ENCODE results near the gene OCEL1.

The OCEL1 gene

GRCh38 chr19:17240062-17240752 lies 14.2 kb downstream of the OCEL1 start:
- DNase-seq (ENCODE audit: low spot score), result no peak

- DNase-seq (ENCODE audit: low spot score), result no peak
Observed at GRCh38 chr19:17240826-17241399, 14.9 kb downstream of the OCEL1 start.

GRCh38 chr19:17242431-17243208 lies 16.6 kb downstream of the OCEL1 start:
- DNase-seq (ENCODE audit: low spot score), result no peak

- no peak for DNase-seq (ENCODE audit: low spot score)
Observed at GRCh38 chr19:17243211-17243829, 17.3 kb downstream of the OCEL1 start.

- DNase-seq (ENCODE audit: low spot score), result peak; percentile 65
Observed at GRCh38 chr19:17243830-17244617, 18.0 kb downstream of the OCEL1 start.

GRCh38 chr19:17244618-17245534 lies 18.9 kb downstream of the OCEL1 start:
- DNase-seq (ENCODE audit: low spot score), result peak; percentile 17

GRCh38 chr19:17245535-17245984 lies 19.5 kb downstream of the OCEL1 start, which contains the start of gene NR2F6:
TSS of gene NR2F6 (minus strand) at chr19:17245919. CDS start at chr19:17245220, 699 bp downstream.
- peak; percentile 19 for DNase-seq (ENCODE audit: low spot score)

GRCh38 chr19:17246681-17247425 lies 20.8 kb downstream of the OCEL1 start:
- no peak for DNase-seq (ENCODE audit: low spot score)

- DNase-seq (ENCODE audit: low spot score), result peak; percentile 43
Observed at GRCh38 chr19:17248011-17248776, 22.2 kb downstream of the OCEL1 start.

- no peak for DNase-seq (ENCODE audit: low spot score)
Observed at GRCh38 chr19:17249887-17250548, 24.0 kb downstream of the OCEL1 start.

GRCh38 chr19:17254636-17255035 lies 28.6 kb downstream of the OCEL1 start:
- DNase-seq (ENCODE audit: low spot score), result no peak

- peak; percentile 33 for DNase-seq (ENCODE audit: low spot score)
Observed at GRCh38 chr19:17255150-17255621, 29.2 kb downstream of the OCEL1 start.

GRCh38 chr19:17256130-17256529 lies 30.1 kb downstream of the OCEL1 start:
- no peak for DNase-seq (ENCODE audit: low spot score)

GRCh38 chr19:17259118-17259780 lies 33.2 kb downstream of the OCEL1 start:
- no peak for DNase-seq (ENCODE audit: low spot score)

GRCh38 chr19:17259934-17260333 lies 33.9 kb downstream of the OCEL1 start:
- DNase-seq (ENCODE audit: low spot score), result no peak

- DNase-seq (ENCODE audit: low spot score), result peak; percentile 84
Observed at GRCh38 chr19:17260842-17261325, 34.9 kb downstream of the OCEL1 start.

GRCh38 chr19:17262557-17262956 lies 36.5 kb downstream of the OCEL1 start:
- DNase-seq (ENCODE audit: low spot score), result no peak
